ENCODE measurements around the gene TTC3.

Gene TTC3

DNA sequence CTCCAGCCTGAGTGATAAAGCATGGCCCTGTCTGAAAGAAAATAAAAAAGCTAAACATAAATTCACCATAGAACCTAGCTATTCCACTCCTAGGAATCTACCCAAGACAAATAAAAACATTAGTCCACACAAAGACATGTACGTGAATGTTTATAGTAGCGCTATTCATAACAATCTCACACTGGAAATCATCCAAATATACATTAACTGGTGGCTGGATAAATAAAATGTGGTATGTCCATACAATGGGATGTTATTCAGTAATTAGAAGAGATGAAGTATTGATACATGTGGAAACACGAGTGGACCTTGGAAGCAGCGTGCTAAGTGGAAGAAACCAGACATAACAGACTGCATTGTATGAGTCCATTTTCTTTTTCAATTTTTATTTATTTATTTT, 36.9 kb upstream of the TTC3 start:
- TF ChIP-seq CTCF (conservative IDR thresholded peaks at IDR 0.05), result no peak
- no peak overlapping the region for H3K27ac ChIP-seq

GRCh38 chr21:37039411-37040075, 33.5 kb upstream of the TTC3 start:
- H3K27ac ChIP-seq, result no peak overlapping the region
- TF ChIP-seq CTCF (conservative IDR thresholded peaks at IDR 0.05), result no peak

DNA sequence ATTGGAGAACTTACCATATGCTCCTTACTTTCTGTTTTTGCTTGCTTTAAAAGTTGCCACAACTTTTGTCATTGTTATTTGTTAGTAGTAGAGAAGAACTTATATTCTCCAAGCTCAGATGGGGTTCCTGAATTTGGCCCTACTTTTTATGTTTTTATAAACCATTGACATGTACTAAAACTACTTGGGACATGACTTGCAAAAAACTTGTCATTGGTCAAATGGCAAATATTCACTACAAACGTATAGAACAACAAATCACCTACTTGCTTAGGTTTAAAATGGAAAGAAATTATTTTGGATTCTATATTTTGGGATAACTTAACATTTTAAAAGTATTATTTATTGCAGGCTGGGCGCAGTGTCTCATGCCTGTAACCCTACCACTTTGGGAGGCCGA, 32.8 kb upstream of the TTC3 start:
- TF ChIP-seq CTCF (conservative IDR thresholded peaks at IDR 0.05), result no peak
- H3K27ac ChIP-seq, result no peak overlapping the region

DNA sequence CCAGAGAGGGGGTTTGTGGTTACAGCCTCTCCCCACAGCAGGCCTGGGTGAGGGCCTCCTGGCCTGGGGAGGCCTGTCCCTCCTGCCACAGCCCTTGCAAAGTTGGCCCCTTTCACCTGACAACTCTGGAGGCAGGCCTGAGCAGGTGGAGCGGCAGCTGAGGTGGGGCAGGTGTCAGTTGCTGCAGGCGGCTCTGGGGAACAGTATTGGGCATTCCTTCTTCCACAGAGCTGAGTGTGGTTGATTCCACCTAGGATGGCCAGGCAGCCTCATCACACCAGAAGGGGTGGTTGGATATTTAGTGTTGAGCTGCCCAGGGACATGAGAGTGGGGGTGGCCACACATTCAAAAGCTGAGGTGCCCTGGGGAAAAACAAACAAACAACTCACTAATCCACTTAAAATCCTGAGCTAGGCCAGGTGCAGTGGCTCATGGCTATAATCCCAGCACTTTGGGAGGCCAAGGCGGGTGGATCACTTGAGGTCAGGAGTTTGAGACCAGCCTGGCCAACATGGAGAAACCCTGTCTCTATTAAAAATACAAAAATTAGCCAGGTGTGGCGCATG, 31.3 kb upstream of the TTC3 start:
- no peak for TF ChIP-seq CTCF (conservative IDR thresholded peaks at IDR 0.05)
- H3K27ac ChIP-seq, result no peak overlapping the region

DNA sequence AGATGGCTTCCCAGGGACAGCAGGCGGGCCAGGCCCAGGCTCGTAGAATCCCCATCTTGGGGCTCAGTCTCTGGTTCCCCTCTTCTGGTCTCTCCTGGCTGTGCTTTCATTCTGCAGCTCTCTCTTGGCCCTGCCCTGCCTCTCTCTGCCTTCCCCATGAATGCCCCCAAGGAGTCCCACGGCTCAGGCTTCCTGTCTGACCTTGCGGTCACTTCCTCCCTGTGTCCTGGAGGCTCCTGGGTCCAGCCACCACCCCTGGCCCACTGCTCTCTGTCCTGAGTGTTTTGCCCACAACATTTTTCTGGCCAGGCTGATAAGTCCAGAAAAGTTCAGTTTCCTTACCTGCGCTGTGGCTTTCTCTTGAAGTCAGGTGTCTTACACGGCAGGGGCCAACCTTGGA, 29.2 kb upstream of the TTC3 start:
- H3K27ac ChIP-seq, result no peak overlapping the region
- TF ChIP-seq CTCF (conservative IDR thresholded peaks at IDR 0.05), result no peak

- no peak for TF ChIP-seq CTCF (conservative IDR thresholded peaks at IDR 0.05)
- H3K27ac ChIP-seq, result no peak overlapping the region
Observed at GRCh38 chr21:37044643-37045042, 28.4 kb upstream of the TTC3 start.

DNA sequence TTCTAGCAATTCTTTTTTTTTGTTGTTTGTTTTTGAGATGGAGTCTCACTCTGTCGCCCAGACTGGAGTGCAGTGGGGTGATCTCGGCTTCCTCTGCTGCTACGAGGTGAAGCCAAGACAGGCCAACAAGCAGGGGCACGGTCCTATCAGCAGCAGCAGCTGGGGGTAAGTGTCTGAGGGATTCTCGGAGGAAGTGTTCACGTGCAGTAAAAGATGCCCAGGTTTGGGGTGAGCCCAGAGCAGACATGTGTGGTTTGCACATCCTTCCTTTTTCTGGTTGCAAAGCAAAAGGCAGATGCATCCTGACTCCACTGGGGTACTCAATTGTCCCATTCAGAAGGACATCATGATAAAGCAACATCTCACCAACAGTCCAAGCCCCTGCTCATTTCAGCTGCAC, 27.9 kb upstream of the TTC3 start:
- H3K27ac ChIP-seq, result no peak overlapping the region

More for the DNA sequence above, 27.9 kb upstream of the TTC3 start:
- no peak for TF ChIP-seq CTCF (conservative IDR thresholded peaks at IDR 0.05)
